Measurements from ENCODE around the gene FANCD2.
"Not testable (repeated sequence)": the region's sequence is repeated elsewhere in the genome, so short reads cannot be mapped to it uniquely, and the experiment has no call there.

Gene FANCD2

DNA sequence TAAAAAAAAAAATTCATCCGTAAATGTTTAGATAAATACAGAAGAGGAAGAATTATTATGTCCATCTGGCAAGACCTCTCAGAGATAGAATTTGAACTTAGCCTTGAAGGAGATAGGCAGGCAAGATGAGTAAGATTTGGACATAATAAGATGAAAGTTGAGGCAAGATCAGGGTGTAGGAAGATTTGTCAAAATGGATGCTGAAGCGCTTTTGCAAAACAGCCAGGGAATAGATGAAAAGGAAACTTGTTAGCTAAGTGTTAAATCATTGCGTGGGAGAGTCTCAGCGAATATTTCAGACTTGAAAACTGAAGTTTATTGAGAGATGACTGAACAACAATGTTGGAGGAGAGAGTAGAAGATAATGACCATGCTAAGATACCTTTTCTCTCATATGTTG lies 96.5 kb downstream of the FANCD2 start:
- H2AFZ ChIP-seq (ENCODE audit: low read length) = no peak overlapping the region
- no peaks in the 10 kb centered on the region for H3K9me2 ChIP-seq (replicated peaks; ENCODE audit: low read depth, low read length)
- H3K9ac ChIP-seq (ENCODE audit: low read depth, low read length, poor library complexity, severe bottlenecking) = no peak overlapping the region
- no peak for TF ChIP-seq EZH2phosphoT487 (IDR thresholded peaks at IDR 0.05; ENCODE audit: borderline replicate concordance)
- TF ChIP-seq, protein P1, sequence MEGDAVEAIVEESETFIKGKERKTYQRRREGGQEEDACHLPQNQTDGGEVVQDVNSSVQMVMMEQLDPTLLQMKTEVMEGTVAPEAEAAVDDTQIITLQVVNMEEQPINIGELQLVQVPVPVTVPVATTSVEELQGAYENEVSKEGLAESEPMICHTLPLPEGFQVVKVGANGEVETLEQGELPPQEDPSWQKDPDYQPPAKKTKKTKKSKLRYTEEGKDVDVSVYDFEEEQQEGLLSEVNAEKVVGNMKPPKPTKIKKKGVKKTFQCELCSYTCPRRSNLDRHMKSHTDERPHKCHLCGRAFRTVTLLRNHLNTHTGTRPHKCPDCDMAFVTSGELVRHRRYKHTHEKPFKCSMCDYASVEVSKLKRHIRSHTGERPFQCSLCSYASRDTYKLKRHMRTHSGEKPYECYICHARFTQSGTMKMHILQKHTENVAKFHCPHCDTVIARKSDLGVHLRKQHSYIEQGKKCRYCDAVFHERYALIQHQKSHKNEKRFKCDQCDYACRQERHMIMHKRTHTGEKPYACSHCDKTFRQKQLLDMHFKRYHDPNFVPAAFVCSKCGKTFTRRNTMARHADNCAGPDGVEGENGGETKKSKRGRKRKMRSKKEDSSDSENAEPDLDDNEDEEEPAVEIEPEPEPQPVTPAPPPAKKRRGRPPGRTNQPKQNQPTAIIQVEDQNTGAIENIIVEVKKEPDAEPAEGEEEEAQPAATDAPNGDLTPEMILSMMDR (conservative IDR thresholded peaks at IDR 0.05; ENCODE audit: low read length) = no peak
- H3K4me3 ChIP-seq (ENCODE audit: low read length, poor library complexity, severe bottlenecking) = no peak overlapping the region
- H3K4me2 ChIP-seq (ENCODE audit: low read depth, low read length, poor library complexity, severe bottlenecking) = no peak overlapping the region
- peaks cover 24% of the 10 kb centered on the region; the same call in 1 of the 2 replicates for H3K36me3 ChIP-seq (ENCODE audit: insufficient read depth, low read length)
- H3F3A ChIP-seq (ENCODE audit: low read depth) = no peaks in the 10 kb centered on the region
- peaks cover 18% of the 10 kb centered on the region for H3K4me1 ChIP-seq (ENCODE audit: insufficient read depth, low read length, poor library complexity, severe bottlenecking)
- H4K20me1 ChIP-seq (ENCODE audit: insufficient read depth, low read length, poor library complexity, severe bottlenecking) = peaks cover 22% of the 10 kb centered on the region
- H3K9me3 ChIP-seq (ENCODE audit: insufficient read depth, low read depth, low read length) = no peaks in the 10 kb centered on the region
- no peaks in the 10 kb centered on the region for H3K27me3 ChIP-seq (ENCODE audit: insufficient read depth, low read length, poor library complexity, severe bottlenecking)
- peaks cover 61% of the 10 kb centered on the region for H3K79me2 ChIP-seq (ENCODE audit: insufficient read depth, low read length)

DNA sequence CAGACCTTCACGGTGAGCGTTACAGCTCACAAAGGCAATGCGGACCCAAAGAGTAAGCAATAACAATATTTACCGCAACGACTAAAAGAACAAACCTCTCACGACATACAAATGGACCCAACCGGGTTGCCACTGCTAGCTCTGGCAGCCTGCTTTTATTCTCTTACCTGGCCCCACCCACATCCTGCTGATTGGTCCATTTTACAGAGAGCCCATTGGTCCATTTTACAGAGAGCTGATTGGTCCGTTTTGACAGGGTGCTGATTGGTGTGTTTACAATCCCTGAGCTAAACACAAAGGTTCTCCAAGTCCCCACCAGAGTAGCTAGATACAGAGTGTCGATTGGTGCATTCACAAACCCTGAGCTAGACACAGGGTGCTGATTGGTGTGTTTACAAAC lies 109.6 kb downstream of the FANCD2 start:
- not testable (repeated sequence) for H3K9ac ChIP-seq (ENCODE audit: low read depth, low read length, poor library complexity, severe bottlenecking); H3K27me3 ChIP-seq (ENCODE audit: insufficient read depth, low read length, poor library complexity, severe bottlenecking); H2AFZ ChIP-seq (ENCODE audit: low read length); H3K4me2 ChIP-seq (ENCODE audit: low read depth, low read length, poor library complexity, severe bottlenecking); H3K36me3 ChIP-seq (ENCODE audit: insufficient read depth, low read length); H3K4me3 ChIP-seq (ENCODE audit: low read length, poor library complexity, severe bottlenecking); H3K9me3 ChIP-seq (ENCODE audit: insufficient read depth, low read depth, low read length); H3K9me2 ChIP-seq (replicated peaks; ENCODE audit: low read depth, low read length); H3F3A ChIP-seq (ENCODE audit: low read depth); H3K79me2 ChIP-seq (ENCODE audit: insufficient read depth, low read length); H4K20me1 ChIP-seq (ENCODE audit: insufficient read depth, low read length, poor library complexity, severe bottlenecking)
- peaks cover 11% of the 10 kb centered on the region for H3K4me1 ChIP-seq (ENCODE audit: insufficient read depth, low read length, poor library complexity, severe bottlenecking)

DNA sequence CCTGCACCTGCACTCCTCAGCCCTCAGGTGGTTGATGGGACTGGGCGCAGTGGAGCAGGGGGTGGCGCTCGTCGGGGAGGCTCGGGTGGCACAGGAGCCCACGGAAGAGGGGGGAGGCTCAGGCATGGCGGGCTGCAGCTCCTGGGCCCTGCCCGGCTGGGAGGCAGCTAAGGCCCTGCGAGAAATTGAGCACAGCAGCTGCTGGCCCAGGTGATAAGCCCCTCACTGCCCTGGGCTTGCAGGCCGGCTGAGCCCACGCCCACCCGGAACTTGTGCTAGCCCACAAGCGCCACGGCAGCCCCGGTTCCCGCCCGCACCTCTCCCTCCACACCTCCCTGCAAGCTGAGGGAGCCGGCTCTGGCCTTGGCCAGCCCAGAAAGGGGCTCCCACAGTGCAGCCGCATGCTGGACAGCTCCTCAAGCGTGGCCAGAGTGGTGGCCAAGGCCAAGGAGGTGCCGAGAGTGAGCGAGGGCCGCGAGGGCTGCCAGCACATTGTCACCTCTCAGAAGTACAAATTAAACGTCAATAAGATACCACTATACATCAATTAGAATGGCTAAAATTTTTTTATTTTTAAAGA lies 110.3 kb downstream of the FANCD2 start:
- peaks cover 15% of the 10 kb centered on the region for H3K4me1 ChIP-seq (ENCODE audit: insufficient read depth, low read length, poor library complexity, severe bottlenecking)
- no peaks in the 10 kb centered on the region for H3K9me2 ChIP-seq (replicated peaks; ENCODE audit: low read depth, low read length)
- TF ChIP-seq, protein P1 (conservative IDR thresholded peaks at IDR 0.05; ENCODE audit: low read length) = no peak
- TF ChIP-seq EZH2phosphoT487 (IDR thresholded peaks at IDR 0.05; ENCODE audit: borderline replicate concordance) = no peak
- no peaks in the 10 kb centered on the region for H3F3A ChIP-seq (ENCODE audit: low read depth)
- H3K27me3 ChIP-seq (ENCODE audit: insufficient read depth, low read length, poor library complexity, severe bottlenecking) = no peaks in the 10 kb centered on the region
- H3K36me3 ChIP-seq (ENCODE audit: insufficient read depth, low read length) = no peaks in the 10 kb centered on the region
- no peaks in the 10 kb centered on the region for H4K20me1 ChIP-seq (ENCODE audit: insufficient read depth, low read length, poor library complexity, severe bottlenecking)
- H2AFZ ChIP-seq (ENCODE audit: low read length) = no peak overlapping the region
- no peaks in the 10 kb centered on the region for H3K79me2 ChIP-seq (ENCODE audit: insufficient read depth, low read length)
- no peak overlapping the region for H3K4me3 ChIP-seq (ENCODE audit: low read length, poor library complexity, severe bottlenecking)
- no peak overlapping the region for H3K4me2 ChIP-seq (ENCODE audit: low read depth, low read length, poor library complexity, severe bottlenecking)
- no peak overlapping the region for H3K9ac ChIP-seq (ENCODE audit: low read depth, low read length, poor library complexity, severe bottlenecking)
- no peaks in the 10 kb centered on the region for H3K9me3 ChIP-seq (ENCODE audit: insufficient read depth, low read depth, low read length)

DNA sequence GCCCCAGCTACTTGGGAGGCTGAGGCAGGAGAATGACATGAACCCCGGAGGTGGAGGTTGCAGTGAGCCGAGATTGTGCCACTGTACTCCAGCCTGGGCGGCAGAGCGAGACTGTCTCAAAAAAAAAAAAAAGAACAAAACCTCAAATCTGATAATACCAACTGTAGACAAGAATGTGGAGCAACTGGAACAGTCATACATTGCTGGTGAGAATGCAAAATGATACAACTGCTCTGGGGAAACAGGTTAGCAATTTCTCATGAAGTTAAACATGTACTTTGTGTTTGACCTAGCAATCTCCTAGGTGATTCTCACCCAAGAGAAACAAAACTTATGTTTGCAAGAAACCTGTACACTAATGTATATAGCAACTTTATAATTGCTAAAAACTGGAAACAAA lies 110.9 kb downstream of the FANCD2 start:
- Histone ChIP-seq H3K79me2 (ENCODE audit: insufficient read depth, low read length) (peaks cover 4% of the 10 kb centered on the region), H3K4me3 (ENCODE audit: low read length, poor library complexity, severe bottlenecking) (no peak overlapping the region), H3K9ac (ENCODE audit: low read depth, low read length, poor library complexity, severe bottlenecking) (no peak overlapping the region), H3K9me2 (replicated peaks; ENCODE audit: low read depth, low read length) (no peaks in the 10 kb centered on the region), H2AFZ (ENCODE audit: low read length) (no peak overlapping the region), H3K4me1 (ENCODE audit: insufficient read depth, low read length, poor library complexity, severe bottlenecking) (peaks cover 15% of the 10 kb centered on the region), H3F3A (ENCODE audit: low read depth) (no peaks in the 10 kb centered on the region), H3K27me3 (ENCODE audit: insufficient read depth, low read length, poor library complexity, severe bottlenecking) (no peaks in the 10 kb centered on the region), H3K9me3 (ENCODE audit: insufficient read depth, low read depth, low read length) (no peaks in the 10 kb centered on the region), H3K36me3 (ENCODE audit: insufficient read depth, low read length) (no peaks in the 10 kb centered on the region), H3K4me2 (ENCODE audit: low read depth, low read length, poor library complexity, severe bottlenecking) (no peak overlapping the region), H4K20me1 (ENCODE audit: insufficient read depth, low read length, poor library complexity, severe bottlenecking) (no peaks in the 10 kb centered on the region)
- no peak for TF ChIP-seq EZH2phosphoT487 (IDR thresholded peaks at IDR 0.05; ENCODE audit: borderline replicate concordance)
- TF ChIP-seq, protein P1 (conservative IDR thresholded peaks at IDR 0.05; ENCODE audit: low read length) = no peak
